ENCODE results near the gene COL18A1. TPM values are rescaled to one million over a fixed set of nuclear protein-coding genes. Genes with fewer than 3 reads are reported as not detected.
"Not testable (repeated sequence)": the region's sequence is repeated elsewhere in the genome, so short reads cannot be mapped to it uniquely, and the experiment has no call there.

COL18A1 gene
- total and polyA plus RNA-seq, 11 donors: 31.7 to 109 (median 59.0) TPM

GRCh38 chr21:45559216-45560105 is 154.5 kb downstream of the COL18A1 start:
- peak in 2 of 5 donors; percentile 7 to 11 for DNase-seq
- H3K27ac ChIP-seq: no peak overlapping the region

GRCh38 chr21:45560106-45561021 is 155.4 kb downstream of the COL18A1 start:
- TF ChIP-seq, protein P1, sequence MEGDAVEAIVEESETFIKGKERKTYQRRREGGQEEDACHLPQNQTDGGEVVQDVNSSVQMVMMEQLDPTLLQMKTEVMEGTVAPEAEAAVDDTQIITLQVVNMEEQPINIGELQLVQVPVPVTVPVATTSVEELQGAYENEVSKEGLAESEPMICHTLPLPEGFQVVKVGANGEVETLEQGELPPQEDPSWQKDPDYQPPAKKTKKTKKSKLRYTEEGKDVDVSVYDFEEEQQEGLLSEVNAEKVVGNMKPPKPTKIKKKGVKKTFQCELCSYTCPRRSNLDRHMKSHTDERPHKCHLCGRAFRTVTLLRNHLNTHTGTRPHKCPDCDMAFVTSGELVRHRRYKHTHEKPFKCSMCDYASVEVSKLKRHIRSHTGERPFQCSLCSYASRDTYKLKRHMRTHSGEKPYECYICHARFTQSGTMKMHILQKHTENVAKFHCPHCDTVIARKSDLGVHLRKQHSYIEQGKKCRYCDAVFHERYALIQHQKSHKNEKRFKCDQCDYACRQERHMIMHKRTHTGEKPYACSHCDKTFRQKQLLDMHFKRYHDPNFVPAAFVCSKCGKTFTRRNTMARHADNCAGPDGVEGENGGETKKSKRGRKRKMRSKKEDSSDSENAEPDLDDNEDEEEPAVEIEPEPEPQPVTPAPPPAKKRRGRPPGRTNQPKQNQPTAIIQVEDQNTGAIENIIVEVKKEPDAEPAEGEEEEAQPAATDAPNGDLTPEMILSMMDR (IDR thresholded peaks at IDR 0.05): no peak
- TF ChIP-seq POLR2A (IDR thresholded peaks at IDR 0.05): no peak
- peaks cover 0 to 10% (median 4%) of the 10 kb centered on the region in 12 donors for H3K4me1 ChIP-seq
- DNase-seq (peak in 2 of 5 donors; percentile 9 to 12), ATAC-seq (no peak)
- WGBS, 4 donors: 78 to 80% (median 80%) methylated on average over 23 to 30 of the region's 30 CpGs
- intact Hi-C loops (cut with DNase I): loop anchor here in 1 of 10 donors (5.0 kb wide), 1 partner anchor 37 kb away; no protein-coding TSS in a partner anchor
- H3K27me3 ChIP-seq: peaks cover 0 to 32% (median 3%) of the 10 kb centered on the region in 9 donors
- no peak overlapping the region for H3K4me3 ChIP-seq
- peaks cover 0 to 9% (median 0%) of the 10 kb centered on the region in 12 donors for H3K9me3 ChIP-seq
- no peaks in the 10 kb centered on the region for H3K36me3 ChIP-seq
- no peak overlapping the region for H3K27ac ChIP-seq

More at GRCh38 chr21:45559216-45560105, 154.5 kb downstream of the COL18A1 start:
- no peak overlapping the region for H3K4me3 ChIP-seq
- peaks cover 0 to 14% (median 4%) of the 10 kb centered on the region in 12 donors for H3K4me1 ChIP-seq
- ATAC-seq: no peak
- WGBS, 4 donors: 79 to 90% (median 83%) methylated on average over 24 to 29 of the region's 29 CpGs
- H3K27me3 ChIP-seq: peaks cover 0 to 27% (median 3%) of the 10 kb centered on the region in 9 donors
- intact Hi-C loops (cut with DNase I): loop anchor here in 7 of 10 donors (5.0 to 10.0 kb wide), 5 partner anchors 33 to 365 kb away; no protein-coding TSS in a partner anchor
- H3K9me3 ChIP-seq: peaks cover 0 to 9% (median 0%) of the 10 kb centered on the region in 12 donors
- no peak for TF ChIP-seq POLR2A (IDR thresholded peaks at IDR 0.05)
- TF ChIP-seq, protein P1 (IDR thresholded peaks at IDR 0.05): no peak
- H3K36me3 ChIP-seq: no peaks in the 10 kb centered on the region

GRCh38 chr21:45561241-45561640 is 156.3 kb downstream of the COL18A1 start:
- not testable (repeated sequence) for ATAC-seq, H3K4me1 ChIP-seq, H3K4me3 ChIP-seq, H3K36me3 ChIP-seq, H3K27ac ChIP-seq, H3K9me3 ChIP-seq
- WGBS, 4 donors: 82 to 96% (median 91%) methylated on average over 8 of the region's 8 CpGs
- peaks cover 0 to 34% (median 3%) of the 10 kb centered on the region in 9 donors for H3K27me3 ChIP-seq
- DNase-seq: peak in 1 of 5 donors; percentile 6
- intact Hi-C loops (cut with DNase I): loop anchor here in 1 of 10 donors (5.0 kb wide), 1 partner anchor 36 kb away; no protein-coding TSS in a partner anchor

GRCh38 chr21:45562402-45562801 is 157.4 kb downstream of the COL18A1 start:
- ATAC-seq: no peak
- Histone ChIP-seq H3K4me3 (no peak overlapping the region), H3K27me3 (peaks cover 0 to 34% (median 3%) of the 10 kb centered on the region in 9 donors), H3K27ac (no peak overlapping the region), H3K4me1 (no peaks in the 10 kb centered on the region), H3K9me3 (peaks cover 0 to 9% (median 0%) of the 10 kb centered on the region in 12 donors), H3K36me3 (no peaks in the 10 kb centered on the region)
- intact Hi-C loops (cut with DNase I): loop anchor here in 1 of 10 donors (5.0 kb wide), 1 partner anchor 35 kb away; no protein-coding TSS in a partner anchor
- DNase-seq: no peak
- WGBS, 4 donors: 58 to 68% (median 62%) methylated on average over 10 of the region's 10 CpGs
- TF ChIP-seq, protein P1 (IDR thresholded peaks at IDR 0.05): no peak
- TF ChIP-seq POLR2A (IDR thresholded peaks at IDR 0.05): no peak
